Spleen (tissue), 11 donors: ENCODE data around the gene CEBPB. TPM values are rescaled to one million over a fixed set of nuclear protein-coding genes. Genes with fewer than 3 reads are reported as not detected.

Experiments
- DNase-seq: peaks from one replicate; pipeline ENCODE4 v3.0.0-alpha.2; 2020
- H3K27ac ChIP-seq, 8 donors: fragments of 200-600 bp; sonication (generic) in 7 of 8; 1 replicate in 4 of 8; 2 replicates in 4 of 8; pipeline versions ENCODE4 v1.5.0 to v1.8.0; 2016 to 2021; ENCODE audit warnings: inconsistent platforms in 4 of 8, mild to moderate bottlenecking in 4 of 8, moderate library complexity in 1 of 8
- H3K27me3 ChIP-seq, 7 donors: fragments of 200-600 bp; sonication (generic) in 6 of 7; replicated peaks in 1 of 7; 1 replicate in 4 of 7; 2 replicates in 3 of 7; pipeline versions ENCODE4 v1.5.0 to v1.8.0; 2016 to 2021; ENCODE audit warnings: inconsistent platforms in 3 of 7, mild to moderate bottlenecking in 1 of 7
- H3K36me3 ChIP-seq, 6 donors: fragments of 200-600 bp; sonication (generic) in 5 of 6; 1 replicate in 4 of 6; 2 replicates in 2 of 6; pipeline versions ENCODE4 v1.5.0 to v1.8.0; 2016 to 2021; ENCODE audit warnings: inconsistent platforms in 2 of 6
- H3K4me1 ChIP-seq, 6 donors: fragments of 200-600 bp; sonication (generic) in 5 of 6; 1 replicate in 3 of 6; 2 replicates in 3 of 6; pipeline versions ENCODE4 v1.5.0 to v1.8.0; 2016 to 2021; ENCODE audit warnings: inconsistent platforms in 3 of 6
- H3K4me3 ChIP-seq, 8 donors: fragments of 200-600 bp; sonication (generic) in 7 of 8; 1 replicate in 4 of 8; 2 replicates in 4 of 8; pipeline versions ENCODE4 v1.5.0 to v1.8.0; 2016 to 2021; ENCODE audit warnings: inconsistent platforms in 4 of 8, mild to moderate bottlenecking in 4 of 8, moderate library complexity in 2 of 8
- H3K9me3 ChIP-seq, 8 donors: fragments of 200-600 bp; sonication (generic) in 7 of 8; 1 replicate in 4 of 8; 2 replicates in 4 of 8; pipeline versions ENCODE4 v1.5.0 to v1.8.0; 2016 to 2021; ENCODE audit warnings: inconsistent platforms in 4 of 8
- POLR2A ChIP-seq, 3 donors: fragments of 450-650 bp; IDR thresholded peaks; one replicate each; pipeline ENCODE4 v1.5.1; 2017; ENCODE audit warnings: antibody characterized with exemption in 3 of 3, mild to moderate bottlenecking in 1 of 3
- POLR2AphosphoS5 ChIP-seq, 3 donors: sonication (generic); formaldehyde crosslinking; IDR thresholded peaks; one replicate each; pipeline ENCODE4 v1.5.1; 2017; ENCODE audit warnings: antibody characterized with exemption in 3 of 3
- WGBS, 5 donors: extraction: QIAGEN DNeasy Blood & Tissue Kit in 3 of 5; methylation state at CpG; one replicate each; pipeline versions ENCODE4 v1.1.5 to v1.1.7; 2013 to 2018; 5-methylcytosine and 5-hydroxymethylcytosine counted together
- intact Hi-C: fragments of 100-400 bp; cut with DNase I; formaldehyde crosslinking; loops from one replicate; pipeline ENCODE4 v1.15.0; 2023; ENCODE audit warnings: low total_unique reads
- polyA plus RNA-seq, 3 donors: library from polyadenylated mRNA; stranded (reverse); fragments of 200-250 nt; gene quantifications; one replicate each; pipeline ENCODE4 v1.2.1, GENCODE V29; 2013
- total RNA-seq, 7 donors: library from RNA; depleted of rRNA in 3 of 7; stranded (reverse); fragments of >200 nt in 3 of 7; fragmentation: NEBNext Ultra II Directional in 4 of 7; extraction: Animal tissue kit (Norgen Biotek cat#: 25700) in 4 of 7; gene quantifications; one replicate each; pipeline versions ENCODE4 v1.1.0 to v1.2.1, GENCODE V29; 2016 to 2021
- TF ChIP-seq, protein P1 (sequence below), 11 experiments: fragments of 200-600 bp in 7 of 11; fragments of 450-650 bp in 4 of 11; sonication (generic) in 4 of 11; IDR thresholded peaks in 8 of 11; conservative IDR thresholded peaks in 3 of 11; 1 replicate in 7 of 11; 2 replicates in 4 of 11; pipeline versions ENCODE4 v1.4.0 to v1.8.0; 2016 to 2021; ENCODE audit warnings: antibody characterized with exemption in 11 of 11, inconsistent platforms in 4 of 11, mild to moderate bottlenecking in 1 of 11
- donor health status: healthy with polysubstance abuse.
- donor health status: DM: no; HTN: no; CAD: no; lungs with moderate emphysema.
- donor health status: DM: no; HTN: no; CAD: no.
- donor health status: Bipolar disorder and iron deficiency.
- donor health status: healthy.
- donor health status: DM: no; HTN: no; CAD: no.
- donor health status: DM: yes; HTN: yes; CAD: no.

CEBPB gene
- total and polyA plus RNA-seq, 10 donors = 24.2 to 273 (median 105) TPM

GRCh38 chr20:50149481-50150254 lies 41.0 kb upstream of the CEBPB start:
- H3K9me3 ChIP-seq = no peaks in the 10 kb centered on the region
- intact Hi-C loops = no loop called here
- H3K27me3 ChIP-seq = no peaks in the 10 kb centered on the region
- WGBS, 5 donors = 88 to 92% (median 90%) methylated on average over 15 to 16 of the region's 16 CpGs
- H3K4me3 ChIP-seq = no peak overlapping the region
- H3K36me3 ChIP-seq = peaks cover 0 to 38% (median 2%) of the 10 kb centered on the region in 6 donors
- TF ChIP-seq POLR2A (IDR thresholded peaks at IDR 0.05) (no peak), POLR2AphosphoS5 (IDR thresholded peaks at IDR 0.05) (no peak)
- TF ChIP-seq, protein P1, sequence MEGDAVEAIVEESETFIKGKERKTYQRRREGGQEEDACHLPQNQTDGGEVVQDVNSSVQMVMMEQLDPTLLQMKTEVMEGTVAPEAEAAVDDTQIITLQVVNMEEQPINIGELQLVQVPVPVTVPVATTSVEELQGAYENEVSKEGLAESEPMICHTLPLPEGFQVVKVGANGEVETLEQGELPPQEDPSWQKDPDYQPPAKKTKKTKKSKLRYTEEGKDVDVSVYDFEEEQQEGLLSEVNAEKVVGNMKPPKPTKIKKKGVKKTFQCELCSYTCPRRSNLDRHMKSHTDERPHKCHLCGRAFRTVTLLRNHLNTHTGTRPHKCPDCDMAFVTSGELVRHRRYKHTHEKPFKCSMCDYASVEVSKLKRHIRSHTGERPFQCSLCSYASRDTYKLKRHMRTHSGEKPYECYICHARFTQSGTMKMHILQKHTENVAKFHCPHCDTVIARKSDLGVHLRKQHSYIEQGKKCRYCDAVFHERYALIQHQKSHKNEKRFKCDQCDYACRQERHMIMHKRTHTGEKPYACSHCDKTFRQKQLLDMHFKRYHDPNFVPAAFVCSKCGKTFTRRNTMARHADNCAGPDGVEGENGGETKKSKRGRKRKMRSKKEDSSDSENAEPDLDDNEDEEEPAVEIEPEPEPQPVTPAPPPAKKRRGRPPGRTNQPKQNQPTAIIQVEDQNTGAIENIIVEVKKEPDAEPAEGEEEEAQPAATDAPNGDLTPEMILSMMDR (IDR thresholded peaks at IDR 0.05 in 8 of 11, conservative IDR thresholded peaks at IDR 0.05 in 3 of 11) = no peak
- H3K27ac ChIP-seq = peak overlapping the region in 2 of 8 donors; percentile 9 to 92
- H3K4me1 ChIP-seq = peaks cover 41 to 95% (median 88%) of the 10 kb centered on the region in 6 donors
- DNase-seq = no peak

DNA sequence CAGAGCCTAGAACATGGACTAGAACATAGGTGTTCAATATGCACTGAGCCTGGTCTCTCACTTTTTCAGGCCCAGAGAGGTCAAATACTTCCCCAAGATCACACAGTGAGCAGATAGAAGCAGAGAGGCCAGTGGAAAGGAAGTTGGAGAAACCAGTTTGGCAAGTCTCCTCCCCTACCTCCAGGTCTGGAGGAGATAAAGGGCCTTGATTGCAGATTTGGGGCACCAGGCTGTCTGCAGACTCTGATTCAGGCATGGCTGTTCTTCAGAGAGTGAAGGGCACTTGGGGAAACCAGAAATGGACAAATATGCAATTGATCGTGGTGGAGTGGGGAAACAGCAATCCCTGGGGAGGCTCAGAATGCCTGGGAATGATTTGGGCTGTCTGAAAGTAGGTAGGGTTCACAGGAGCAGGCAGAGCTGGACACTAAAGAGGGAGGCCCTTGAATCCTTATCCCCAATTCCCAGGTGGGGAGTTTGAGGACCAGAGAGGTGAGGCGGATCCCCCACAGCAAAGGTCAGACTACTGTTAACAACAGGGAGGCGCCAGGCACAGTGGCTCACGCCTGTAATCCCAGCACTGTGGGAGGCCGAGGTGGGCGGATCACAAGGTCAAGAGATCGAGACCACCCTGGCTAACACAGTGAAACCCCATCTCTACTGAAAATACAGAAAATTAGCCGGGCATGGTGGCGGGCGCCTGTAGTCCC lies 39.4 kb upstream of the CEBPB start:
- Histone ChIP-seq H3K4me3 (peak overlapping the region in 4 of 8 donors; percentile 81 to 98 (median 94)), H3K4me1 (peaks cover 33 to 80% (median 73%) of the 10 kb centered on the region in 6 donors), H3K9me3 (no peaks in the 10 kb centered on the region), H3K27ac (peak overlapping the region in 6 of 8 donors; percentile 2 to 95 (median 93)), H3K36me3 (peaks cover 0 to 38% (median 2%) of the 10 kb centered on the region in 6 donors), H3K27me3 (no peaks in the 10 kb centered on the region)
- intact Hi-C loops = no loop called here
- no peak for DNase-seq
- WGBS, 5 donors = 81 to 88% (median 84%) methylated on average over 10 of the region's 10 CpGs
- TF ChIP-seq, protein P1 (IDR thresholded peaks at IDR 0.05 in 8 of 11, conservative IDR thresholded peaks at IDR 0.05 in 3 of 11) = no peak
- no peak for TF ChIP-seq POLR2AphosphoS5 (IDR thresholded peaks at IDR 0.05)
- no peak for TF ChIP-seq POLR2A (IDR thresholded peaks at IDR 0.05)

- H3K36me3 ChIP-seq = peaks cover 0 to 38% (median 2%) of the 10 kb centered on the region in 6 donors
- peaks cover 23 to 67% (median 59%) of the 10 kb centered on the region in 6 donors for H3K4me1 ChIP-seq
- TF ChIP-seq, protein P1 (IDR thresholded peaks at IDR 0.05 in 8 of 11, conservative IDR thresholded peaks at IDR 0.05 in 3 of 11) = no peak
- TF ChIP-seq POLR2AphosphoS5 (IDR thresholded peaks at IDR 0.05) (no peak), POLR2A (IDR thresholded peaks at IDR 0.05) (no peak)
- H3K27me3 ChIP-seq = no peaks in the 10 kb centered on the region
- intact Hi-C loops = no loop called here
- H3K4me3 ChIP-seq = peak overlapping the region; percentile 81 to 98 (median 90)
- H3K9me3 ChIP-seq = no peaks in the 10 kb centered on the region
- H3K27ac ChIP-seq = peak overlapping the region in 7 of 8 donors; percentile 79 to 95 (median 93)
- no peak for DNase-seq
- WGBS, 5 donors = 17 to 33% (median 23%) methylated on average over 4 of the region's 4 CpGs
Measured at GRCh38 chr20:50152394-50153152, 38.1 kb upstream of the CEBPB start.
